ENCODE measurements around the gene ZNF791.

GRCh38 chr19:12669270-12670158, 58.8 kb downstream of the ZNF791 start:
- TF ChIP-seq CTCF (IDR thresholded peaks at IDR 0.05; ENCODE audit: insufficient read depth, low read length, poor library complexity, severe bottlenecking) (no peak), EZH2phosphoT487 (conservative IDR thresholded peaks at IDR 0.05; ENCODE audit: low read length) (no peak)

All from SU-DHL-6 (cell line).